H9 (cell line): Measurements from ENCODE around the gene PRKCI. TPM values are rescaled to one million over a fixed set of nuclear protein-coding genes. Genes with fewer than 3 reads are reported as not detected.

ENCODE experiments used
- DNase-seq: peaks from one replicate; pipeline ENCODE4 v3.0.0-alpha.2; 2017
- H2AFZ ChIP-seq: one replicate; pipeline ENCODE4 v1.6.1; 2013; ENCODE audit warnings: mild to moderate bottlenecking, low read length, control low read depth, moderate library complexity
- H2AK5ac ChIP-seq: 2 replicates; pipeline ENCODE4 v1.6.1; 2013; ENCODE audit warnings: low read length, control low read depth, mixed read lengths; ENCODE audit not compliant: insufficient read length
- H2BK120ac ChIP-seq: one replicate; pipeline ENCODE4 v1.6.1; 2013; ENCODE audit warnings: low read depth, mild to moderate bottlenecking, low read length, control low read depth, inconsistent platforms; ENCODE audit not compliant: poor library complexity, severe bottlenecking
- H2BK12ac ChIP-seq: 2 replicates; pipeline ENCODE4 v1.6.1; 2013; ENCODE audit warnings: low read length, control low read depth, mixed read lengths, low read depth; ENCODE audit not compliant: insufficient read length
- H2BK15ac ChIP-seq: 2 replicates; pipeline ENCODE4 v1.6.1; 2013; ENCODE audit warnings: low read depth, low read length, control low read depth
- H2BK20ac ChIP-seq: one replicate; pipeline ENCODE4 v1.6.1; 2013; ENCODE audit warnings: low read depth, mild to moderate bottlenecking, low read length, control low read depth, inconsistent platforms; ENCODE audit not compliant: poor library complexity, severe bottlenecking
- H2BK5ac ChIP-seq: 2 replicates; pipeline ENCODE4 v1.6.1; 2013; ENCODE audit warnings: low read length, control low read depth, mixed read lengths; ENCODE audit not compliant: insufficient read length
- H3K14ac ChIP-seq: 2 replicates; pipeline ENCODE4 v1.6.1; 2013; ENCODE audit warnings: low read length, control low read depth; ENCODE audit not compliant: insufficient read depth
- H3K18ac ChIP-seq: 2 replicates; pipeline ENCODE4 v1.6.1; 2013; ENCODE audit warnings: low read depth, mild to moderate bottlenecking, mixed read lengths, low read length, control low read depth; ENCODE audit not compliant: insufficient read length
- H3K23ac ChIP-seq: 2 replicates; pipeline ENCODE4 v1.6.1; 2013; ENCODE audit warnings: low read length, control low read depth, mixed read lengths, low read depth; ENCODE audit not compliant: insufficient read length
- H3K23me2 ChIP-seq: 2 replicates; pipeline ENCODE4 v1.6.1; 2013; ENCODE audit warnings: low read depth, mild to moderate bottlenecking, mixed read lengths, low read length, control low read depth; ENCODE audit not compliant: insufficient read length, poor library complexity, severe bottlenecking
- H3K27ac ChIP-seq: 2 replicates; pipeline ENCODE4 v1.5.1; 2013; ENCODE audit warnings: low read length, control low read depth, mixed read lengths, low read depth; ENCODE audit not compliant: insufficient read length
- H3K27me3 ChIP-seq: 2 replicates; pipeline ENCODE4 v1.6.1; 2013; ENCODE audit warnings: low read length, control low read depth, inconsistent platforms; ENCODE audit not compliant: insufficient read depth
- H3K4ac ChIP-seq: 2 replicates; pipeline ENCODE4 v1.6.1; 2013; ENCODE audit warnings: low read depth, mild to moderate bottlenecking, control low read depth, inconsistent platforms, low read length, moderate library complexity
- H3K4me1 ChIP-seq: 2 replicates; pipeline ENCODE4 v1.6.1; 2013; ENCODE audit warnings: low read length, control low read depth, inconsistent platforms; ENCODE audit not compliant: insufficient read depth
- H3K4me2 ChIP-seq: 2 replicates; pipeline ENCODE4 v1.6.1; 2013; ENCODE audit warnings: low read length, control low read depth, mixed read lengths; ENCODE audit not compliant: insufficient read length, insufficient read depth
- H3K56ac ChIP-seq: 2 replicates; pipeline ENCODE4 v1.6.1; 2013; ENCODE audit warnings: low read depth, mild to moderate bottlenecking, mixed read lengths, low read length, control low read depth; ENCODE audit not compliant: insufficient read length
- H3K79me1 ChIP-seq: 2 replicates; pipeline ENCODE4 v1.6.1; 2013; ENCODE audit warnings: low read depth, mild to moderate bottlenecking, moderate library complexity, low read length, control low read depth, inconsistent platforms; ENCODE audit not compliant: insufficient read depth, poor library complexity, severe bottlenecking
- H3K79me2 ChIP-seq: 2 replicates; pipeline ENCODE4 v1.6.1; 2013; ENCODE audit warnings: low read length, control low read depth, inconsistent platforms; ENCODE audit not compliant: insufficient read depth
- H3K9ac ChIP-seq: 2 replicates; pipeline ENCODE4 v1.6.1; 2013; ENCODE audit warnings: low read length, control low read depth, mixed read lengths; ENCODE audit not compliant: insufficient read length; ENCODE audit errors: extremely low read depth
- H3K9me3 ChIP-seq: one replicate; pipeline ENCODE4 v1.6.1; 2013; ENCODE audit warnings: low read depth, low read length, inconsistent platforms; ENCODE audit not compliant: control insufficient read depth
- H3T11ph ChIP-seq: one replicate; pipeline ENCODE4 v1.6.1; 2013; ENCODE audit warnings: mild to moderate bottlenecking, low read length, control low read depth, inconsistent platforms
- H4K20me1 ChIP-seq: one replicate; pipeline ENCODE4 v1.6.1; 2013; ENCODE audit not compliant: control insufficient read depth, insufficient read length, insufficient read depth
- H4K5ac ChIP-seq: 2 replicates; pipeline ENCODE4 v1.6.1; 2013; ENCODE audit warnings: low read depth, mild to moderate bottlenecking, mixed read lengths, low read length, control low read depth; ENCODE audit not compliant: insufficient read length
- H4K8ac ChIP-seq: replicated peaks from 2 replicates; pipeline ENCODE4 v1.6.1; 2013; ENCODE audit warnings: low read length, control low read depth, mixed read lengths, low read depth; ENCODE audit not compliant: insufficient read length
- H4K91ac ChIP-seq: 2 replicates; pipeline ENCODE4 v1.6.1; 2013; ENCODE audit warnings: low read depth, mild to moderate bottlenecking, moderate library complexity, mixed read lengths, low read length, control low read depth; ENCODE audit not compliant: insufficient read length
- H3K27ac Mint-ChIP-seq, 3 experiments: 2 replicates in 2 of 3; 3 replicates in 1 of 3; pipeline ENCODE4 v1.8.0; 2020 to 2021; ENCODE audit warnings: mixed read lengths in 3 of 3, mild to moderate bottlenecking in 1 of 3, moderate library complexity in 1 of 3
- H3K27me3 Mint-ChIP-seq: 2 replicates; pipeline ENCODE4 v1.8.0; 2021; ENCODE audit warnings: low read depth, mild to moderate bottlenecking, moderate library complexity, mixed read lengths
- H3K36me3 Mint-ChIP-seq, 3 experiments: 2 replicates in 2 of 3; 3 replicates in 1 of 3; pipeline ENCODE4 v1.8.0; 2020 to 2021; ENCODE audit warnings: low read depth in 3 of 3, mixed read lengths in 3 of 3; ENCODE audit not compliant: insufficient read depth in 1 of 3
- H3K4me1 Mint-ChIP-seq, 2 experiments: 2 replicates each; pipeline ENCODE4 v1.8.0; 2020; ENCODE audit warnings: mixed read lengths in 2 of 2
- H3K4me3 Mint-ChIP-seq, 2 experiments: 2 replicates in 1 of 2; 3 replicates in 1 of 2; pipeline ENCODE4 v1.8.0; 2020 to 2021; ENCODE audit warnings: mild to moderate bottlenecking in 2 of 2, mixed read lengths in 2 of 2, moderate library complexity in 1 of 2
- H3K9me3 Mint-ChIP-seq, 2 experiments: 2 replicates in 1 of 2; 3 replicates in 1 of 2; pipeline ENCODE4 v1.8.0; 2020; ENCODE audit warnings: mild to moderate bottlenecking in 2 of 2, mixed read lengths in 2 of 2, moderate library complexity in 1 of 2
- CTCF ChIP-seq: fragments of 200-600 bp; sonication (generic); conservative IDR thresholded peaks from 3 replicates; pipeline ENCODE4 v1.8.0; 2021; ENCODE audit warnings: antibody characterized with exemption, mild to moderate bottlenecking
- total RNA-seq: library from RNA; stranded (reverse); gene quantifications from 2 replicates; pipeline ENCODE4 v1.2.1, GENCODE V29; 2021

The PRKCI gene
- total RNA-seq, 1 experiment from 2014 or later: 71.1 TPM

DNA sequence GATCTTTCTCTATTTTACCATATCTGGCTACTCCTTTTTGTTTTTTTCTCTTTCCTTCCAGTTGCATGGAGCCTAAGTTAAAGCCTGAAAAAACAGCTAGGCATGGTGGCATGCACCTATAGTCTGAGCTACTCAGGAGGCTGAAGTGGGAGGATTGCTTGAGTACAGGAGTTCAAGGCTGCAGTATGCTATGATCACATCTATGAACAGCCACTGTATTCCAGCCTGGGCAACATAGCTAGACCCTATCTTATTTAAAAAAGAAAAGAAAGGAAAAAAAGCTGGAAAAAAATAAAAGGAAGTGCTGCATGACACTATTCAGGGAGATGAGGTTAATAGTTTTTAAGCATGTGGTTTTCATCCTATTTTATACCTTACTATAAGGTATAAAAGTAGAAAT, 131.3 kb downstream of the PRKCI start:
- H3K14ac ChIP-seq: no peak overlapping the region
- H3K4me3 Mint-ChIP-seq: peak overlapping the region in 1 of 2 experiments; percentile 82; a peak in 1 of 5 replicates
- no peaks in the 10 kb centered on the region for H3K27me3 Mint-ChIP-seq
- H3K4ac ChIP-seq: no peak overlapping the region
- no peak overlapping the region for H2AK5ac ChIP-seq
- peaks cover 38 to 43% of the 10 kb centered on the region in 2 experiments for H3K4me1 Mint-ChIP-seq
- no peak for DNase-seq
- no peak overlapping the region for H2BK20ac ChIP-seq
- H3K9me3 Mint-ChIP-seq: peaks cover 0 to 3% of the 10 kb centered on the region in 2 experiments; a peak in 1 of 5 replicates
- no peak overlapping the region for H2BK5ac ChIP-seq
- H2BK12ac ChIP-seq: no peak overlapping the region
- H3K36me3 Mint-ChIP-seq: peaks cover 0 to 2% (median 0%) of the 10 kb centered on the region in 3 experiments; a peak in 3 of 7 replicates
- H2BK120ac ChIP-seq: no peak overlapping the region
- no peak overlapping the region for H3K9ac ChIP-seq
- no peak overlapping the region for H4K8ac ChIP-seq
- no peak overlapping the region for H3K23ac ChIP-seq
- no peak overlapping the region for H2BK15ac ChIP-seq
- H3K9me3 ChIP-seq: no peaks in the 10 kb centered on the region
- no peaks in the 10 kb centered on the region for H3K27me3 ChIP-seq
- H4K91ac ChIP-seq: no peak overlapping the region
- H2AFZ ChIP-seq: no peak overlapping the region
- TF ChIP-seq CTCF: no peak
- peaks cover 3% of the 10 kb centered on the region; the same call in 1 of the 2 replicates for H3K79me2 ChIP-seq
- H3K27ac ChIP-seq: no peak overlapping the region
- no peak overlapping the region for H3K4me2 ChIP-seq
- H3K18ac ChIP-seq: no peak overlapping the region
- H3K56ac ChIP-seq: no peak overlapping the region
- H3K23me2 ChIP-seq: peaks cover 9% of the 10 kb centered on the region
- H3K79me1 ChIP-seq: no peaks in the 10 kb centered on the region
- peaks cover 2% of the 10 kb centered on the region; the same call in 1 of the 2 replicates for H3K4me1 ChIP-seq
- no peaks in the 10 kb centered on the region for H4K20me1 ChIP-seq
- no peak overlapping the region for H3T11ph ChIP-seq
- H4K5ac ChIP-seq: no peak overlapping the region
- H3K27ac Mint-ChIP-seq: peak overlapping the region in 2 of 3 experiments; percentile 93 to 98; a peak in 4 of 7 replicates
